NT2/D1 (cell line): Measurements from ENCODE around the gene RPN1.
"Not testable (repeated sequence)": the region's sequence is repeated elsewhere in the genome, so short reads cannot be mapped to it uniquely, and the experiment has no call there.

Experiments used
- DNase-seq: peaks from one replicate; pipeline ENCODE4 v3.0.0-alpha.2; 2011; ENCODE audit warnings: low read depth, low spot score
- H3K27me3 ChIP-seq: 2 replicates; pipeline ENCODE4 v1.6.0; 2011; ENCODE audit warnings: mild to moderate bottlenecking; ENCODE audit not compliant: insufficient read length, insufficient read depth
- H3K36me3 ChIP-seq: 2 replicates; pipeline ENCODE4 v1.6.1; 2011; ENCODE audit warnings: mild to moderate bottlenecking, low read length, mixed read lengths; ENCODE audit not compliant: insufficient read depth, insufficient read length
- H3K4me1 ChIP-seq: 2 replicates; pipeline ENCODE4 v1.5.1; 2011; ENCODE audit not compliant: insufficient read depth, insufficient read length
- H3K4me3 ChIP-seq: 2 replicates; pipeline ENCODE4 v1.5.1; 2011; ENCODE audit warnings: low read depth; ENCODE audit not compliant: insufficient read length
- H3K9ac ChIP-seq: 2 replicates; pipeline ENCODE4 v1.6.0; 2011; ENCODE audit warnings: low read depth; ENCODE audit not compliant: insufficient read length
- H3K9me3 ChIP-seq: 2 replicates; pipeline ENCODE4 v1.5.1; 2011; ENCODE audit warnings: mild to moderate bottlenecking, low read length; ENCODE audit not compliant: insufficient read depth
- SUZ12 ChIP-seq: IDR thresholded peaks from 2 replicates; pipeline ENCODE4 v1.6.1; 2011; ENCODE audit not compliant: insufficient read length, insufficient read depth; ENCODE audit errors: extremely low read depth
- YY1 ChIP-seq: IDR thresholded peaks from 2 replicates; pipeline ENCODE4 v1.6.1; 2011; ENCODE audit not compliant: insufficient read length, insufficient read depth
- ZNF274 ChIP-seq: IDR thresholded peaks from 2 replicates; pipeline ENCODE4 v1.6.1; 2011; ENCODE audit warnings: mild to moderate bottlenecking, low read depth, low read length

Gene RPN1

DNA sequence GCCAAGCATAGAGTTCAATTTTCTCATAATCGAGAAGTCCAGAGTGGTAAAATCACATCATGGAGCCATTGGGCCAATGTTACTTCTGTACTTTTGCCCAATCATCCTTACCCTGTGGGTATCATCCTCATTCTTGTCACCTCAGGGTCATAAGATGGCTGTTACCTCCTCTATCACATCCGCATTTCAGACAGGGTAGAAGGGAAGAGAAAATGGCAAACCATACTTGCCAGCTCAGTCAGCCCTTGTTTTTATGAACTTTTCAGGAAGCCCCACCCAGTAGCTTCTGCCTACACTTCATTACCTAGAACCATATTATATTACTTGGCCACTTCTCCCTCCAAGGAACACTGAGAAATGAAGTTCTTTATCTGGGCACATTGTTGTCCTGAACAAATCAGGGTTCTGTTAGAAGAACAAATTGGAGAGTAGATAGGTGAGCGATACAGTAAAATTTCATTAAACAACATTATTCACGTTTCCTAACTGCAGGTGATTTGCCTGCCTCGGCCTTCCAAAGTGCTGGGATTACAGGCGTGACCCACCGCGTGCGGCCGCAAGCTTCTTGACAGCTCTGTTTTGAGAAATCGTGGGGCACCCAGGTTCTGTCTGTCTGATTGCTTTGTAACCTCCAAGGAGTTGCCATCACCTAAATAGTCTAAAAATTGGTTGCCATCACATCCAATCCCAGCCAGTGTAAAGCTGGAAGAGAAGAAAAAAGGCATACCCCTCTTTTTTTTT lies 34.5 kb upstream of the RPN1 start:
- no peak for DNase-seq
- no peaks in the 10 kb centered on the region for H3K36me3 ChIP-seq
- H3K4me1 ChIP-seq, result no peaks in the 10 kb centered on the region
- TF ChIP-seq ZNF274 (no peak), SUZ12 (no peak), YY1 (no peak)
- no peaks in the 10 kb centered on the region for H3K27me3 ChIP-seq
- no peaks in the 10 kb centered on the region for H3K9me3 ChIP-seq
- H3K9ac ChIP-seq, result no peak overlapping the region
- H3K4me3 ChIP-seq, result no peak overlapping the region

DNA sequence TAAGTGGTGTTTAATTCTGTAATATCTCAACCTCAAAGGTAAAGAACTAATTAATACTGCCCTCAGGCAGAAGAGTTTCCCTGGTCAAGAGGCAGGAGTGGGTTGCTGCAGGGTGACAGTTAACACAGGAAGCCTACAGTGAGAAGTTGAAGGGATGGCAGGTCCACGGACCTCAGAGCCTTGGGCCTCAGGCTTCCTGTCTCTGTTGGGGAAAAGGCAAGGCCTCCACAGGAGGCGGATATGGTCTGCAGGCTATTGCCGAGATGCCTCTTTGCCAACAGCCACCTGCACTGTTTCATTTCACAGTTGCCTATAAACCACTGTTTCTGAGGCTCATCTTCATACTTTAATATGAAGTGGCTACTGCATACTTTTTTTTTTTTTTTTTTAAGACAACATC lies 33.3 kb upstream of the RPN1 start:
- DNase-seq, result no peak
- H3K36me3 ChIP-seq, result no peaks in the 10 kb centered on the region
- H3K27me3 ChIP-seq, result no peaks in the 10 kb centered on the region
- H3K4me1 ChIP-seq, result no peaks in the 10 kb centered on the region
- no peak overlapping the region for H3K9ac ChIP-seq
- no peak overlapping the region for H3K4me3 ChIP-seq
- TF ChIP-seq ZNF274 (no peak), YY1 (no peak), SUZ12 (no peak)
- H3K9me3 ChIP-seq, result no peaks in the 10 kb centered on the region

DNA sequence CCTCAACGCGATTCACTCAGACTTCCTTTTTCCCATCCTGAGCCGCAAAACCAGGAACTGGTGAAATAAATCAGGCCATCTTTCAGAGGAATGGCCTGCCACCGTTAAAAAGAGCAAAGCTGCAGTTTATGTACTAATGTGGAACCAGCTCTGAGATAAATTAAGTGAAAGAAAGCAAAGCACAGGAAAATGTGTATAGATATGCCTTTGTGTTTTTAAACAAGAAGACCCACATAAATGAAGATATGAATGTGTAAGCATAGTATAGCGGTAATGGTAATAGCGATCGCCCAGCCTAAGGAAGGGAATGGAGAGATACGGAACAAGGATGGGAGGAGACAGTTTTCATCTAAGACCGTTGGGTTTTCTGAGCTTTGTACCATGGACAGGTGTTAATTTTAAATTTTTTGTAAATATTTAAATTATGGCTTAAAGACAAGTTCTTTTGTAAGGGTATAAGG lies 30.8 kb upstream of the RPN1 start:
- Histone ChIP-seq H3K4me1 (peaks cover 2% of the 10 kb centered on the region), H3K27me3 (no peaks in the 10 kb centered on the region), H3K9ac (peak overlapping the region; percentile 99), H3K9me3 (no peaks in the 10 kb centered on the region), H3K4me3 (peak overlapping the region; percentile 83), H3K36me3 (no peaks in the 10 kb centered on the region)
- DNase-seq, result no peak
- no peak for TF ChIP-seq ZNF274
- TF ChIP-seq SUZ12, result no peak
- no peak for TF ChIP-seq YY1

DNA sequence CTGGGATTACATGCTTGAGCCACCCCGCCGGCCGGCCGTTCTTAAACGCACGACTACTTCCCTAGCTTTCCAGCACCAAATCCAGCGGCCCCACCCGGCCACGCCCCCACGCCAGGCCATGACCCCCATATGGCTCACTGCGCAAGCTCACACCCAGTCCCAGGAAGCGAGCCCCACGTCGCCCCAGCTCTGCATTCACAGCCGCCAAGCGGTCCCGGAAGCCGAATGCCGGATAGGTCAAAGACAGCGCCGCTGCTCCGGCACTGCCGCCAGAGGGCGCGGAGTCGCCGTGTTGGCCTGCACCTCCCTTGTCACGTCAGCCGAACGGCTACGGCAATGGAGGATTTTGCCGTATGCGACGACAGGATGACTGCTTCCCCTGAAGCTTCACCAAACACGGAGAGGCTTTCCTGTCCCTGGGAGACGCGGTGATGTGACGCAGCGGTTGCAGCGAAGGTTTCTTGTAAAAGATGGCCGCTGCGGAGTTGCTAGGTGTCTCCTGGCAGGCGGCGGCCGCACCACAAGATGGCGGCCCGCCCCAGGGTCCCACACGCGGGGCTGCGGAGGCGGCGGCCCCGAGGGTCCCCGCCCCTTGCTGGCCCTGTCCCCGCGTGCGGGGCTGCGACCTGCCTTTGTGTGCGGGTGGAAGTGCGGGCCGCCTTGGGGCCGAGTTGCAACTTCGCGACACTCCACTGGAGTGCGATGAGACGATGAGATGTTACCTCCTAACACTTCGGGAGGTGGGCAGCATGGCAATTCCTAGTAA lies 30.2 kb upstream of the RPN1 start:
- no peaks in the 10 kb centered on the region for H3K36me3 ChIP-seq
- no peak for TF ChIP-seq ZNF274
- TF ChIP-seq YY1, result peak; percentile 90
- no peak for TF ChIP-seq SUZ12
- peak overlapping the region; percentile 99 for H3K9ac ChIP-seq
- peak; percentile 98 for DNase-seq
- peak overlapping the region; percentile 83 for H3K4me3 ChIP-seq
- H3K4me1 ChIP-seq, result peaks cover 2% of the 10 kb centered on the region
- no peaks in the 10 kb centered on the region for H3K9me3 ChIP-seq
- H3K27me3 ChIP-seq, result no peaks in the 10 kb centered on the region

DNA sequence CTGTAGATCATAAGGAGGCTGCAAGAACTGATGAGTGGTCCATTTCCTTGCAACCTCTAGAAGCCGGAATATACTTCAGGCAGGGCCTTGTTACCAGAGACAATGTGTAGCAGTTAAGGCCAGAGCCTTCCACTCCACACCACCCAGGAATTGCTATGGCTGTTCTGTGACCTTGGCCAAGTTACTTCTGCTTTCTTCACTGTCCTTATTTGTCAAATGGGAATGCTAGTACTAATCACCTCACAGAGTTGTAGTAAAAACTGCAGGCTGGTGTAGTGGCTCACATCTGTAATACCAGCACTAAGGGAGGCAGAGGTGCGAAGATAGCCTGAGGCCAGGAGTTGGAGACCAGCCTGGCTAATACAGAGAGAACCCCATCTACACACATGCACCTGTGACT lies 28.7 kb upstream of the RPN1 start:
- DNase-seq, result no peak
- Histone ChIP-seq H3K9ac (no peak overlapping the region), H3K4me1 (peaks cover 7% of the 10 kb centered on the region), H3K4me3 (no peak overlapping the region), H3K36me3 (no peaks in the 10 kb centered on the region), H3K9me3 (no peaks in the 10 kb centered on the region), H3K27me3 (no peaks in the 10 kb centered on the region)
- TF ChIP-seq YY1, result no peak
- no peak for TF ChIP-seq SUZ12
- no peak for TF ChIP-seq ZNF274

DNA sequence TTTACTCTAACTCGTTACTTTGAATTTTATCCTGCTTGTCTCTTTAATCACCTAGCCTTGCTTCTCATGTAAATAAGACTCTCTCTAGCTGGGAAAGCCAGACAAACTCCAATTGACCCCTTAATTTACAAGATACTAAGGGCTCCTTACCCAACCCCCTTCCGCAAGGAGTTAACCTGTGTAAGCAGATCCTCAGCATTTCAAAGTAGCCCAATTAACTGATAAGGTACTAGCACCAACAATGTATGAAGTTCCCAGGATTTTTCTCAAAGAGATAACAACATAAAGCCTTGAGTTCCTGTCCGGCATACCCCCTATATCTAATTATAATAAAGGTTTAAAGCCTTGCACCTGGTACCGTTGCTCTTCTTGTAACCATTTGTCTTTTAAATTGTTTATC lies 25.2 kb upstream of the RPN1 start:
- not testable (repeated sequence) for H3K4me1 ChIP-seq, H3K9me3 ChIP-seq, H3K36me3 ChIP-seq, H3K9ac ChIP-seq, H3K27me3 ChIP-seq, H3K4me3 ChIP-seq
- peak; percentile 60 for DNase-seq

DNA sequence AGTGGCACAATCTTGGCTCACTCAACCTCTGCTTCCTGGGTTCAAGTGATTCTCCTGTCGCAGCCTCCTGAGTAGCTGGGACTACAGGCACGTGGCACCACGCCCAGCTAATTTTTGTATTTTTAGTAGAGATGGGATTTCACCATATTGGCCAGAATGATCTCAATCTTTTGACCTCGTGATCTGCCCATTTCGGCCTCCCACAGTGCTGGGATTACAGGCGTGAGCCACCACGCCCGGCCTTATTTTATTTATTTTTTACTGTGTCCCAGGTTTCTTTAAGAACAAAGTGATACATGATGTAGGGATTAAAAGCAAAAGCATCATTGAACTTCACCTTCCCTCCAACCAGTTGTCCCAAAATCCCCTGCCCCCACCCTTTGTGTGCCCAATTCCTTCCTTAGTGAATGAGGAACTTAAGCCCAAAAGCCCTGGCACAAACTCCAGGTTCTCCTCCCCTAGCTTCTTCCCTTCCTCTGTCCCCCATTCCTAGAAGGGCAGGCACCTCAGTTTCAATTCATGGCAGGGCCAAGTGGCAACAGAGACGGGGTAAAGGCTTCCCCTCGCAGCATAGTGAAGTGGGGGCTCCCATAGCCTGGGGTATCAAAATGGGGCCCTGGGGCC lies 23.7 kb upstream of the RPN1 start:
- H3K4me1 ChIP-seq, result peaks cover 7% of the 10 kb centered on the region
- no peak for DNase-seq
- no peaks in the 10 kb centered on the region for H3K36me3 ChIP-seq
- H3K9ac ChIP-seq, result peak overlapping the region; percentile 47
- no peaks in the 10 kb centered on the region for H3K27me3 ChIP-seq
- H3K4me3 ChIP-seq, result no peak overlapping the region
- TF ChIP-seq ZNF274 (no peak), SUZ12 (no peak)
- H3K9me3 ChIP-seq, result no peaks in the 10 kb centered on the region
